GM12878 (cell line): Measurements from ENCODE around the gene COL9A2. TPM values are rescaled to one million over a fixed set of nuclear protein-coding genes. Genes with fewer than 3 reads are reported as not detected.

ENCODE experiments used
- CBFB ChIP-seq: IDR thresholded peaks from 2 replicates; pipeline ENCODE4 v1.6.1; 2016; ENCODE audit warnings: antibody characterized with exemption, low read depth
- IKZF2 ChIP-seq, 2 experiments: fragments of 450-650 bp; IDR thresholded peaks; 2 replicates each; pipeline ENCODE4 v1.6.1; 2017; ENCODE audit warnings: mild to moderate bottlenecking in 2 of 2, moderate library complexity in 2 of 2
- KAT2A ChIP-seq: conservative IDR thresholded peaks from 2 replicates; pipeline ENCODE4 v1.6.1; 2011; ENCODE audit warnings: low read depth, low read length; ENCODE audit not compliant: control insufficient read depth
- MEF2B ChIP-seq: fragments of 450-650 bp; IDR thresholded peaks from 2 replicates; pipeline ENCODE4 v1.6.1; 2018; ENCODE audit warnings: mild to moderate bottlenecking, moderate library complexity; ENCODE audit not compliant: partially characterized antibody, poor library complexity, severe bottlenecking
- MXI1 ChIP-seq: fragments of 150-350 bp; IDR thresholded peaks from 2 replicates; pipeline ENCODE4 v1.6.1; 2011; ENCODE audit warnings: low read depth, mild to moderate bottlenecking, inconsistent platforms, low read length, improper control_type of control experiment
- NBN ChIP-seq: fragments of 450-650 bp; IDR thresholded peaks from 2 replicates; pipeline ENCODE4 v1.6.1; 2016
- NFXL1 ChIP-seq: fragments of 450-650 bp; IDR thresholded peaks from 2 replicates; pipeline ENCODE4 v1.6.1; 2017; ENCODE audit warnings: antibody characterized with exemption, mild to moderate bottlenecking, borderline replicate concordance
- NR2C1 ChIP-seq: fragments of 450-650 bp; IDR thresholded peaks from 2 replicates; pipeline ENCODE4 v1.6.1; 2017; ENCODE audit warnings: antibody characterized with exemption, mild to moderate bottlenecking, moderate library complexity
- NR2C2 ChIP-seq: IDR thresholded peaks from 2 replicates; pipeline ENCODE4 v1.6.1; 2011; ENCODE audit warnings: borderline replicate concordance, low read depth; ENCODE audit not compliant: control insufficient read depth, insufficient read length
- POLR2A ChIP-seq: IDR thresholded peaks from 2 replicates; pipeline ENCODE4 v1.6.1; 2011; ENCODE audit warnings: low read depth, mild to moderate bottlenecking, low read length
- POLR2AphosphoS5 ChIP-seq: IDR thresholded peaks from 2 replicates; pipeline ENCODE4 v1.6.1; 2011; ENCODE audit warnings: mild to moderate bottlenecking, low read length, inconsistent platforms
- SMC3 ChIP-seq: IDR thresholded peaks from 2 replicates; pipeline ENCODE4 v1.6.1; 2011; ENCODE audit warnings: low read length, improper control_type of control experiment, borderline replicate concordance
- STAT1 ChIP-seq: fragments of 450-650 bp; conservative IDR thresholded peaks from 2 replicates; pipeline ENCODE4 v1.6.1; 2014; ENCODE audit warnings: antibody characterized with exemption, mild to moderate bottlenecking
- TCF3 ChIP-seq: IDR thresholded peaks from 2 replicates; pipeline ENCODE4 v1.6.1; 2012; ENCODE audit warnings: low read depth, mild to moderate bottlenecking, low read length, borderline replicate concordance; ENCODE audit not compliant: insufficient read depth
- YY1 ChIP-seq: IDR thresholded peaks from 2 replicates; pipeline ENCODE4 v1.6.1; 2011; ENCODE audit warnings: low read depth, mild to moderate bottlenecking, low read length
- ZNF207 ChIP-seq: fragments of 450-650 bp; IDR thresholded peaks from 2 replicates; pipeline ENCODE4 v1.6.1; 2014; ENCODE audit warnings: antibody characterized with exemption, mild to moderate bottlenecking, borderline replicate concordance
- ZNF622 ChIP-seq: fragments of 450-650 bp; IDR thresholded peaks from 2 replicates; pipeline ENCODE4 v1.6.1; 2017; ENCODE audit warnings: mild to moderate bottlenecking, inconsistent platforms
- polyA plus RNA-seq, 11 experiments: library from polyadenylated mRNA; depleted of rRNA in 4 of 11; unstranded in 6 of 11; stranded (reverse) in 5 of 11; fragments of >200 nt; fragmentation: Nextera tagmentation in 4 of 11; fragmentation: Illumina TruSeq in 1 of 11; extraction: Ambion mirVana in 4 of 11; extraction: Trizol in 1 of 11; gene quantifications; 1 replicate in 1 of 11; 2 replicates in 10 of 11; pipeline versions ENCODE4 v1.2.1 to v1.2.3, GENCODE V29; 2011 to 2016; ENCODE audit warnings: inconsistent platforms in 2 of 11, missing spikeins in 2 of 11, low read depth in 1 of 11
- total RNA-seq, 4 experiments: library from RNA; depleted of rRNA in 3 of 4; stranded (reverse); fragments of >200 nt in 3 of 4; fragmentation: Illumina TruSeq in 1 of 4; extraction: Trizol in 1 of 4; gene quantifications; 2 replicates each; pipeline versions ENCODE4 v1.2.1 to v1.2.3, GENCODE V29; 2013 to 2021
- TF ChIP-seq, protein P1 (sequence below): fragments of 450-650 bp; IDR thresholded peaks from 2 replicates; pipeline ENCODE4 v1.6.1; 2016; ENCODE audit warnings: mild to moderate bottlenecking, moderate library complexity, borderline replicate concordance
- TF ChIP-seq, protein P2 (sequence below): fragments of 450-650 bp; IDR thresholded peaks from 2 replicates; pipeline ENCODE4 v1.6.1; 2018; ENCODE audit warnings: borderline replicate concordance, mild to moderate bottlenecking; ENCODE audit not compliant: partially characterized antibody
- TF ChIP-seq, protein P3 (sequence below): IDR thresholded peaks from 2 replicates; pipeline ENCODE4 v1.6.1; 2011; ENCODE audit warnings: low read depth, mild to moderate bottlenecking, low read length, moderate library complexity, borderline replicate concordance; ENCODE audit errors: extremely low read depth
- TF ChIP-seq, protein P4 (sequence below): IDR thresholded peaks from 2 replicates; pipeline ENCODE4 v1.6.1; 2011; ENCODE audit warnings: borderline replicate concordance, low read depth, mild to moderate bottlenecking, moderate library complexity, low read length; ENCODE audit not compliant: insufficient read depth, poor library complexity, severe bottlenecking

Gene COL9A2
- total and polyA plus RNA-seq, 10 of the 15 experiments (the other 5 are each of a cell fraction or from before 2014, with no cell fraction given), result 3.1 to 63.3 (median 22.4) TPM

DNA sequence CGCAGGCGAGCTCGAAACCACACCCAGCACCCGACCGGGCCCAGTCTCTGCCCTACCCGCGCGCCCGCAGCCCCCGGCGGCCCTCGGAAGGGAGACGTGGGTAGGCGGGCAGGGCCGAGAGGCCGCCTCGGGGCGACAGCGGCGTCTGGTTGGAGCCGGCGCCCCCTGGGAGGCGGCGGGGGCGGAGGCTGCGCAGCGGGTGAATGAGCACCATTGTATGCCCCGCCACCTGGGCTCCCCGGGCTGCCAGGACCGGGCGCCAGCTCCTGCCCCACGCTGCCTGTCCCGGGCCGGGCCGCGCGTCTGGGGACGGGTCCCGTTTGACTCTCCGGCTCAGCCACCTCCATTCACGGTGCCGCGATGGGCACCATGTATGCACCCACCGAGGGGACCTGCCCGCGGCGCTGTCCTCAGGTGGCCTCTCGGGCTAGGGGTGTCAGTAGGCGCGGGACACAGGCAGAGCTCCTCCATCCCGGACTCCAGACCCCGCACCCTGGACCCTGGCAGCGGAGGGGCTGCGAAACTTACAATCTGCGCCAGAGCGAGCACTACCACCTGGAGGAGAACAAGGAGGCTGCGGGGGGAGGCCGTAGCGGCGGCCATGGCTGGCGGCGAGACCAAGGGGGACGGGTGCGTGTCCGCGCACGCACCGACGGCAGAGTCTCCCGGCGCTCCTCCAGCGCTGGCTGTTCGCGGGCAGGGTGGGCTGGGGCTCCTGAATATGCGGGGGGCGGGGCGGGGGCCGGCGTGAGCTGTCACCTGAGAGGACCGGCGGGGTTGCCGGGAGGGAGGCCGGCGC is at the start of gene COL9A2 (continued):
- TF ChIP-seq, protein P1, sequence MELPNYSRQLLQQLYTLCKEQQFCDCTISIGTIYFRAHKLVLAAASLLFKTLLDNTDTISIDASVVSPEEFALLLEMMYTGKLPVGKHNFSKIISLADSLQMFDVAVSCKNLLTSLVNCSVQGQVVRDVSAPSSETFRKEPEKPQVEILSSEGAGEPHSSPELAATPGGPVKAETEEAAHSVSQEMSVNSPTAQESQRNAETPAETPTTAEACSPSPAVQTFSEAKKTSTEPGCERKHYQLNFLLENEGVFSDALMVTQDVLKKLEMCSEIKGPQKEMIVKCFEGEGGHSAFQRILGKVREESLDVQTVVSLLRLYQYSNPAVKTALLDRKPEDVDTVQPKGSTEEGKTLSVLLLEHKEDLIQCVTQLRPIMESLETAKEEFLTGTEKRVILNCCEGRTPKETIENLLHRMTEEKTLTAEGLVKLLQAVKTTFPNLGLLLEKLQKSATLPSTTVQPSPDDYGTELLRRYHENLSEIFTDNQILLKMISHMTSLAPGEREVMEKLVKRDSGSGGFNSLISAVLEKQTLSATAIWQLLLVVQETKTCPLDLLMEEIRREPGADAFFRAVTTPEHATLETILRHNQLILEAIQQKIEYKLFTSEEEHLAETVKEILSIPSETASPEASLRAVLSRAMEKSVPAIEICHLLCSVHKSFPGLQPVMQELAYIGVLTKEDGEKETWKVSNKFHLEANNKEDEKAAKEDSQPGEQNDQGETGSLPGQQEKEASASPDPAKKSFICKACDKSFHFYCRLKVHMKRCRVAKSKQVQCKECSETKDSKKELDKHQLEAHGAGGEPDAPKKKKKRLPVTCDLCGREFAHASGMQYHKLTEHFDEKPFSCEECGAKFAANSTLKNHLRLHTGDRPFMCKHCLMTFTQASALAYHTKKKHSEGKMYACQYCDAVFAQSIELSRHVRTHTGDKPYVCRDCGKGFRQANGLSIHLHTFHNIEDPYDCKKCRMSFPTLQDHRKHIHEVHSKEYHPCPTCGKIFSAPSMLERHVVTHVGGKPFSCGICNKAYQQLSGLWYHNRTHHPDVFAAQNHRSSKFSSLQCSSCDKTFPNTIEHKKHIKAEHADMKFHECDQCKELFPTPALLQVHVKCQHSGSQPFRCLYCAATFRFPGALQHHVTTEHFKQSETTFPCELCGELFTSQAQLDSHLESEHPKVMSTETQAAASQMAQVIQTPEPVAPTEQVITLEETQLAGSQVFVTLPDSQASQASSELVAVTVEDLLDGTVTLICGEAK, result no peak
- no peak for TF ChIP-seq CBFB
- no peak for TF ChIP-seq ZNF622
- no peak for TF ChIP-seq TCF3
- no peak for TF ChIP-seq MXI1
- TF ChIP-seq POLR2A, result 0 out of 2 replicates have a peak, but pooled peaks have one; percentile 15
- TF ChIP-seq, protein P2, sequence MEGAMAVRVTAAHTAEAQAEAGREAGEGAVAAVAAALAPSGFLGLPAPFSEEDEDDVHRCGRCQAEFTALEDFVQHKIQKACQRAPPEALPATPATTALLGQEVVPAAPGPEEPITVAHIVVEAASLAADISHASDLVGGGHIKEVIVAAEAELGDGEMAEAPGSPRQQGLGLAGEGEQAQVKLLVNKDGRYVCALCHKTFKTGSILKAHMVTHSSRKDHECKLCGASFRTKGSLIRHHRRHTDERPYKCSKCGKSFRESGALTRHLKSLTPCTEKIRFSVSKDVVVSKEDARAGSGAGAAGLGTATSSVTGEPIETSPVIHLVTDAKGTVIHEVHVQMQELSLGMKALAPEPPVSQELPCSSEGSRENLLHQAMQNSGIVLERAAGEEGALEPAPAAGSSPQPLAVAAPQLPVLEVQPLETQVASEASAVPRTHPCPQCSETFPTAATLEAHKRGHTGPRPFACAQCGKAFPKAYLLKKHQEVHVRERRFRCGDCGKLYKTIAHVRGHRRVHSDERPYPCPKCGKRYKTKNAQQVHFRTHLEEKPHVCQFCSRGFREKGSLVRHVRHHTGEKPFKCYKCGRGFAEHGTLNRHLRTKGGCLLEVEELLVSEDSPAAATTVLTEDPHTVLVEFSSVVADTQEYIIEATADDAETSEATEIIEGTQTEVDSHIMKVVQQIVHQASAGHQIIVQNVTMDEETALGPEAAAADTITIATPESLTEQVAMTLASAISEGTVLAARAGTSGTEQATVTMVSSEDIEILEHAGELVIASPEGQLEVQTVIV, result no peak
- TF ChIP-seq, protein P3, sequence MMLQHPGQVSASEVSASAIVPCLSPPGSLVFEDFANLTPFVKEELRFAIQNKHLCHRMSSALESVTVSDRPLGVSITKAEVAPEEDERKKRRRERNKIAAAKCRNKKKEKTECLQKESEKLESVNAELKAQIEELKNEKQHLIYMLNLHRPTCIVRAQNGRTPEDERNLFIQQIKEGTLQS, result no peak
- TF ChIP-seq MEF2B, result peak; percentile 63
- TF ChIP-seq, protein P4, sequence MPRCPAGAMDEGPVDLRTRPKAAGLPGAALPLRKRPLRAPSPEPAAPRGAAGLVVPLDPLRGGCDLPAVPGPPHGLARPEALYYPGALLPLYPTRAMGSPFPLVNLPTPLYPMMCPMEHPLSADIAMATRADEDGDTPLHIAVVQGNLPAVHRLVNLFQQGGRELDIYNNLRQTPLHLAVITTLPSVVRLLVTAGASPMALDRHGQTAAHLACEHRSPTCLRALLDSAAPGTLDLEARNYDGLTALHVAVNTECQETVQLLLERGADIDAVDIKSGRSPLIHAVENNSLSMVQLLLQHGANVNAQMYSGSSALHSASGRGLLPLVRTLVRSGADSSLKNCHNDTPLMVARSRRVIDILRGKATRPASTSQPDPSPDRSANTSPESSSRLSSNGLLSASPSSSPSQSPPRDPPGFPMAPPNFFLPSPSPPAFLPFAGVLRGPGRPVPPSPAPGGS, result no peak
- TF ChIP-seq STAT1, result no peak
- no peak for TF ChIP-seq NR2C2
- no peak for TF ChIP-seq NBN
- no peak for TF ChIP-seq NR2C1
- no peak for TF ChIP-seq SMC3
- TF ChIP-seq POLR2AphosphoS5, result no peak
- TF ChIP-seq ZNF207, result no peak
- TF ChIP-seq IKZF2 (IDR thresholded peaks at IDR 0.05), result no peak
- peak; percentile 47; the same call in 1 of the 2 replicates for TF ChIP-seq YY1
- TF ChIP-seq KAT2A, result no peak
- no peak for TF ChIP-seq NFXL1
